ENCODE measurements around the gene ASB9. TPM values are rescaled to one million over a fixed set of nuclear protein-coding genes. Genes with fewer than 3 reads are reported as not detected.

ASB9 gene
- total and polyA plus RNA-seq, 9 of the 15 experiments (the other 6 are each of a cell fraction or from before 2014, with no cell fraction given) = 0.27 to 1.7 (median 0.96) TPM

DNA sequence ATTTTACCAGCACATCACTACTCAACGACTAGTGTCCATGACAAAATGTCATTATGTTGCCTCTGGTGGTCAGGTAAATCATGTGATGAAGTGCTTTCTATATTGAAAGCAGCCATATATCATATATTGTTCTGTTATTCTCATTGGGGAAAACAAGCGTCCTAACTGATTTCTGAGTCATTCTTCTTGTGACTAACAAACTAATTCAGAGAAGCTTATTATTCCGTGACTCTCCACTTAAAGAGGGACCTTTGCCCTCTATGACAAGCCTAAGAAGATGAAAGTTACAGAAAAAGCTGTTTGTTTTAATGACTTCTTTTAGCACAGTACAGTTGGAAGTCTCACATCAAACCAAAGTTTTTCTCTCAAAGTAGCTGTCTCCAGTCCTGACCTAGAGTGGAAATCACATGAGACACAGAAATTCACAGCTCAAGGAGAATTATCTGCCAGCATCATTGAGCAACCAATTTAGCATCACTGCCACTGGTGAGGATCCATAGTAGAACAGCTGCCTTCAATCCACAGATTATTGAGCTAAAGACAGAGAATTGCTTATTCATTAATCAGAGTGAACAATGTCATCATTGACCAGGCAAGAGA, 36.4 kb downstream of the ASB9 start:
- ATAC-seq = no peak
- Histone ChIP-seq H3K9me3 (replicated peaks; ENCODE audit: control insufficient read depth, insufficient read depth, low read depth, low read length) (no peaks in the 10 kb centered on the region), H4K20me1 (replicated peaks; ENCODE audit: control insufficient read depth, insufficient read depth, low read length) (no peaks in the 10 kb centered on the region), H3K79me2 (ENCODE audit: control insufficient read depth, insufficient read depth, low read length) (no peaks in the 10 kb centered on the region), H3K27ac (ENCODE audit: extremely low read depth, low read depth, low read length) (no peak overlapping the region), H3K4me3 (no peak overlapping the region), H3K9ac (ENCODE audit: insufficient read depth in 1 of 2, low read depth in 2 of 2, low read length in 2 of 2) (no peak overlapping the region), H3K4me1 (replicated peaks in 1 of 2; ENCODE audit: control insufficient read depth in 2 of 2, insufficient read depth in 2 of 2, low read length in 2 of 2) (no peaks in the 10 kb centered on the region), H3K27me3 (ENCODE audit: control insufficient read depth in 2 of 2, insufficient read depth in 2 of 2, low read length in 2 of 2) (no peaks in the 10 kb centered on the region), H3K36me3 (ENCODE audit: control insufficient read depth, insufficient read depth, low read length) (no peaks in the 10 kb centered on the region), H2AFZ (ENCODE audit: low read depth, low read length) (no peak overlapping the region), H3K4me2 (ENCODE audit: insufficient read depth, low read length) (no peak overlapping the region), H3K9me1 (ENCODE audit: control insufficient read depth, insufficient read depth, low read length) (no peaks in the 10 kb centered on the region)
- no peak for DNase-seq (ENCODE audit: extremely low read depth in 1 of 4, low spot score in 3 of 4)
- BruUV-seq (replicated peaks) = no TSS peak
- no peak for FAIRE-seq
- ChIA-PET CTCF (ENCODE audit: low intra/inter-chr PET ratio) (no interaction called here), POLR2A (interaction anchor here (0.6 to 1.2 kb wide), 2 partner anchors 23 to 440 kb away, joined by 3 to 4 read pairs; no protein-coding TSS in a partner anchor)
- in situ Hi-C loops (cut with MboI) (no loop called here), intact Hi-C loops (cut with micrococcal nuclease) (no loop called here)
- 0% methylated on average over 3 of the region's 3 CpGs for WGBS (ENCODE audit: insufficient coverage, low coverage, missing lambda C conversion rate)
- TF ChIP-seq ARNT (IDR thresholded peaks at IDR 0.05) (no peak), ZNF197 (CRISPR knock-in tag; IDR thresholded peaks at IDR 0.05; ENCODE audit: low read depth) (no peak), PTBP1 (IDR thresholded peaks at IDR 0.05; ENCODE audit: low read depth, low read length) (no peak), POLR2H (tag; IDR thresholded peaks at IDR 0.05; ENCODE audit: low read depth) (no peak), NCOA2 (IDR thresholded peaks at IDR 0.05; ENCODE audit: partially characterized antibody in 2 of 2) (no peak), ZNF766 (CRISPR knock-in tag; conservative IDR thresholded peaks at IDR 0.05) (no peak), SRSF7 (optimal IDR thresholded peaks at IDR 0.05; ENCODE audit: low read depth, low read length) (no peak), HNRNPLL (IDR thresholded peaks at IDR 0.05; ENCODE audit: low read depth, low read length, poor library complexity, severe bottlenecking) (no peak)
- TF ChIP-seq, protein P1, sequence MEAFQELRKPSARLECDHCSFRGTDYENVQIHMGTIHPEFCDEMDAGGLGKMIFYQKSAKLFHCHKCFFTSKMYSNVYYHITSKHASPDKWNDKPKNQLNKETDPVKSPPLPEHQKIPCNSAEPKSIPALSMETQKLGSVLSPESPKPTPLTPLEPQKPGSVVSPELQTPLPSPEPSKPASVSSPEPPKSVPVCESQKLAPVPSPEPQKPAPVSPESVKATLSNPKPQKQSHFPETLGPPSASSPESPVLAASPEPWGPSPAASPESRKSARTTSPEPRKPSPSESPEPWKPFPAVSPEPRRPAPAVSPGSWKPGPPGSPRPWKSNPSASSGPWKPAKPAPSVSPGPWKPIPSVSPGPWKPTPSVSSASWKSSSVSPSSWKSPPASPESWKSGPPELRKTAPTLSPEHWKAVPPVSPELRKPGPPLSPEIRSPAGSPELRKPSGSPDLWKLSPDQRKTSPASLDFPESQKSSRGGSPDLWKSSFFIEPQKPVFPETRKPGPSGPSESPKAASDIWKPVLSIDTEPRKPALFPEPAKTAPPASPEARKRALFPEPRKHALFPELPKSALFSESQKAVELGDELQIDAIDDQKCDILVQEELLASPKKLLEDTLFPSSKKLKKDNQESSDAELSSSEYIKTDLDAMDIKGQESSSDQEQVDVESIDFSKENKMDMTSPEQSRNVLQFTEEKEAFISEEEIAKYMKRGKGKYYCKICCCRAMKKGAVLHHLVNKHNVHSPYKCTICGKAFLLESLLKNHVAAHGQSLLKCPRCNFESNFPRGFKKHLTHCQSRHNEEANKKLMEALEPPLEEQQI (IDR thresholded peaks at IDR 0.05) = no peak
- TF ChIP-seq, protein P2, sequence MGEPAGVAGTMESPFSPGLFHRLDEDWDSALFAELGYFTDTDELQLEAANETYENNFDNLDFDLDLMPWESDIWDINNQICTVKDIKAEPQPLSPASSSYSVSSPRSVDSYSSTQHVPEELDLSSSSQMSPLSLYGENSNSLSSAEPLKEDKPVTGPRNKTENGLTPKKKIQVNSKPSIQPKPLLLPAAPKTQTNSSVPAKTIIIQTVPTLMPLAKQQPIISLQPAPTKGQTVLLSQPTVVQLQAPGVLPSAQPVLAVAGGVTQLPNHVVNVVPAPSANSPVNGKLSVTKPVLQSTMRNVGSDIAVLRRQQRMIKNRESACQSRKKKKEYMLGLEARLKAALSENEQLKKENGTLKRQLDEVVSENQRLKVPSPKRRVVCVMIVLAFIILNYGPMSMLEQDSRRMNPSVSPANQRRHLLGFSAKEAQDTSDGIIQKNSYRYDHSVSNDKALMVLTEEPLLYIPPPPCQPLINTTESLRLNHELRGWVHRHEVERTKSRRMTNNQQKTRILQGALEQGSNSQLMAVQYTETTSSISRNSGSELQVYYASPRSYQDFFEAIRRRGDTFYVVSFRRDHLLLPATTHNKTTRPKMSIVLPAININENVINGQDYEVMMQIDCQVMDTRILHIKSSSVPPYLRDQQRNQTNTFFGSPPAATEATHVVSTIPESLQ (CRISPR knock-in tag; IDR thresholded peaks at IDR 0.05) = no peak
- TF ChIP-seq, protein P3, sequence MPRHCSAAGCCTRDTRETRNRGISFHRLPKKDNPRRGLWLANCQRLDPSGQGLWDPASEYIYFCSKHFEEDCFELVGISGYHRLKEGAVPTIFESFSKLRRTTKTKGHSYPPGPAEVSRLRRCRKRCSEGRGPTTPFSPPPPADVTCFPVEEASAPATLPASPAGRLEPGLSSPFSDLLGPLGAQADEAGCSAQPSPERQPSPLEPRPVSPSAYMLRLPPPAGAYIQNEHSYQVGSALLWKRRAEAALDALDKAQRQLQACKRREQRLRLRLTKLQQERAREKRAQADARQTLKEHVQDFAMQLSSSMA (CRISPR knock-in tag; IDR thresholded peaks at IDR 0.05) = no peak

Data from K562 (cell line).